ENCODE measurements around the gene ELOVL1. TPM values are rescaled to one million over a fixed set of nuclear protein-coding genes. Genes with fewer than 3 reads are reported as not detected.
"Not testable (repeated sequence)": the region's sequence is repeated elsewhere in the genome, so short reads cannot be mapped to it uniquely, and the experiment has no call there.

ELOVL1 gene
- total RNA-seq, 1 experiment from 2014 or later: 99.9 TPM

DNA sequence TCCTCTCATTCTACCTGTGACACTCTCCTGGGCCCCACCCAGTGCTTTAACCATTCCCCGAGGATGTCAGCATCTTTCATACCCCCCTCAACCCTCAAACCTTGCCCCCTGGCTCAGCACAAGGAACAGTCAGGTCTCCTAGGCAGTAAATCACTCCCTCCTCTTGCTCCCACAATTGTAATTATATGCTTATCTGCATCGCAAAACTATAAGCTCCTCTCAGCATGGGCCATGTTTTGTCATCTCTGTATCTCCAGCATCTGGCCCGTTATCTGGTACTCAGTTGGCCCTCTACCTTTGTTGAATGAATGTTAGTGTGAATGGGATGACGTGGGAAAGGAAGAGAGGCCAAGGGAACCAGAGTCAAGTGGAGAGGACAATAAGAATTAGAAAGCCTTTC is 2.8 kb upstream of the ELOVL1 start:
- Mint-ChIP-seq H3K27ac (ENCODE audit: low read depth, unreplicated experiment) (peak overlapping the region; percentile 24), H3K36me3 (ENCODE audit: insufficient read depth, unreplicated experiment) (peaks cover 7% of the 10 kb centered on the region), H3K4me1 (ENCODE audit: insufficient read depth, unreplicated experiment) (peaks cover 21% of the 10 kb centered on the region), H3K9me3 (ENCODE audit: unreplicated experiment) (no peaks in the 10 kb centered on the region), H3K4me3 (ENCODE audit: unreplicated experiment) (no peak overlapping the region), H3K27me3 (ENCODE audit: insufficient read depth, unreplicated experiment) (no peaks in the 10 kb centered on the region)
- intact Hi-C loops (cut with micrococcal nuclease): no loop called here
- TF ChIP-seq CTCF (IDR thresholded peaks at IDR 0.05; ENCODE audit: unreplicated experiment): no peak
- CTCF ChIA-PET: interaction anchor here (1.0 to 1.8 kb wide), 2 partner anchors 12 to 20 kb away, joined by 3 to 6 read pairs; partner anchors contain the start of genes MED8 and SZT2
- no TSS peak for BruUV-seq (replicated peaks)
- no peak for DNase-seq (ENCODE audit: unreplicated experiment)
- POLR2A ChIA-PET: interaction anchor here (1.3 kb wide), 1 partner anchor 144 kb away, joined by 4 read pairs; no protein-coding TSS in a partner anchor

DNA sequence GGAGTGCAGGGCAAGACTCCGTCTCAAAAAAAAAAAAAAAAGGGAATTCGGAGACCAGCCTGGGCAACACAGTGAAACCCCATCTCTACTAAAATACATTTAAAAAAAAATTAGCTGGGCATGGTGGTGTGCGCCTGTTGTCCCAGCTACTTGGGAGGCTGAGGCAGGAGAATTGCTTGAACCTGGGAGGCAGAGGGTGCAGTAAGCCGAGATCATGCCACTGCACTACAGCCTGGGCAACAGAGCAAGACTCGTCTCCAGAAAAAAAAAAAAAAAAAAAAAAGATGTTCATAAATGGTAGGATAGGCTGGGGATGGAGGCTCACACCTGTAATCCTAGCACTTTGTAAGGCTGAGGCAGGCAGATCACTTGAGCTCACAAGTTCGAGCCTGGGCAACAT is 2.0 kb upstream of the ELOVL1 start:
- H3K27me3 Mint-ChIP-seq (ENCODE audit: insufficient read depth, unreplicated experiment); H3K36me3 Mint-ChIP-seq (ENCODE audit: insufficient read depth, unreplicated experiment); intact Hi-C loops (cut with micrococcal nuclease); H3K4me3 Mint-ChIP-seq (ENCODE audit: unreplicated experiment); DNase-seq (ENCODE audit: unreplicated experiment); BruUV-seq (replicated peaks); H3K9me3 Mint-ChIP-seq (ENCODE audit: unreplicated experiment); H3K27ac Mint-ChIP-seq (ENCODE audit: low read depth, unreplicated experiment): not testable (repeated sequence)
- ChIA-PET CTCF (interaction anchor here (0.7 to 1.0 kb wide), 2 partner anchors 13 to 139 kb away, joined by 3 read pairs; no protein-coding TSS in a partner anchor), POLR2A (interaction anchor here (1.3 to 4.9 kb wide), 2 partner anchors 19 to 143 kb away, joined by 4 to 69 read pairs; partner anchors contain the start of genes MED8 and SZT2)
- peaks cover 28% of the 10 kb centered on the region for H3K4me1 Mint-ChIP-seq (ENCODE audit: insufficient read depth, unreplicated experiment)

- Mint-ChIP-seq H3K27me3 (ENCODE audit: insufficient read depth, unreplicated experiment) (no peaks in the 10 kb centered on the region), H3K27ac (ENCODE audit: low read depth, unreplicated experiment) (peak overlapping the region; percentile 84), H3K4me1 (ENCODE audit: insufficient read depth, unreplicated experiment) (peaks cover 33% of the 10 kb centered on the region), H3K4me3 (ENCODE audit: unreplicated experiment) (peak overlapping the region; percentile 87), H3K9me3 (ENCODE audit: unreplicated experiment) (no peaks in the 10 kb centered on the region), H3K36me3 (ENCODE audit: insufficient read depth, unreplicated experiment) (peaks cover 14% of the 10 kb centered on the region)
- no peak for DNase-seq (ENCODE audit: unreplicated experiment)
- intact Hi-C loops (cut with micrococcal nuclease): loop anchor here (1.0 kb wide), 1 partner anchor 21 kb away; the partner anchor contains the start of genes MED8 and SZT2
- no TSS peak for BruUV-seq (replicated peaks)
- POLR2A ChIA-PET: interaction anchor here (0.6 to 4.9 kb wide), 20 partner anchors 8 to 456 kb away, joined by 3 to 69 read pairs (median 6); partner anchors contain the start of genes C1orf210, CDC20, CFAP57 and EBNA1BP2
- no peak for TF ChIP-seq CTCF (IDR thresholded peaks at IDR 0.05; ENCODE audit: unreplicated experiment)
- CTCF ChIA-PET: interaction anchor here (0.6 to 1.2 kb wide), 6 partner anchors 10 to 298 kb away, joined by 3 to 8 read pairs (median 4); partner anchors contain the start of gene CDC20
Measured at GRCh38 chr1:43368646-43369020, 822 bp upstream of the ELOVL1 start.

DNA sequence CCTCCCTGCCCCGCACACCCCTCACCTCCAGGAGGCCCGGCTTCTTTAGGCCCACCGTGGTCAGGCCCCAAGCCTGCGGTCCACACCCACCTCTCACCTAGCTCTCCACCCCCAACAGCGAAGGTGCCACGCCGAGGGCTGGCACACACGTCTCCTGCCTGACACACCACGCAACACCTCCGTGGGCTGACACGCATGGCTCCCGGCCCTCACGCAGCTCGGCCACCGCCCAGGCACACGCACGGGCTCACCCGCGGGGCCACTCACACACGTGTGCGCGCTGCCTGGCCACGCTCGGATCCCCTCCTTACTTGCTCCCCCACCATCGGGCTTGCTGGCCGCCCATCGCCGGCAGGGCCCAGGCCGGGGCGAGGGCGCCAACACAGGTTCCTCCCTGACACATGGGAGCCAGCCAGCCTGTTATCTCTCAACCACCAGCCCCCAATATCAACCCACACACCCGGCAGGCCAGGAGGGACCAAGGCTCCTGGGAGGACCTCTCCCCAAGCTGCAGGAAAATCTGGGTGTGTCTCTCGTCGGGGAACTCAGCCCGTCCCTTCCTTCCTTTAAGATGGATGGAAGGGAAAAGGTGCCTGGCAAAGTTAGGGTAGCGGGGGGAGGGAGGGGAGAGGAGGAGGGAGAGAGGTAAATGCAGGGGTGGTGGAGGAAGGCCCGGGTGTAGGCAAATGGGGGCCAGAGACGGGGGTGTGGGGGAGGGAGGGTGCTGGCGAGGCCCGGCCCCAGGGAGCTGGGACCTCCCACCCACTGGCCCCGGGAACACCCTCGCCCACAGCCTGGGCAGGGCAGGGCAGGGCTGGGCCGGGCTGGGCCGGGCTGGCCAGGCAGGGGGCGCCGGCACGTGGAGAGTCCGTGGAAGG is 546 bp downstream of the ELOVL1 start:
- Mint-ChIP-seq H3K9me3 (ENCODE audit: unreplicated experiment) (no peaks in the 10 kb centered on the region), H3K36me3 (ENCODE audit: insufficient read depth, unreplicated experiment) (peaks cover 26% of the 10 kb centered on the region), H3K4me1 (ENCODE audit: insufficient read depth, unreplicated experiment) (peaks cover 33% of the 10 kb centered on the region), H3K27me3 (ENCODE audit: insufficient read depth, unreplicated experiment) (no peaks in the 10 kb centered on the region), H3K27ac (ENCODE audit: low read depth, unreplicated experiment) (peak overlapping the region; percentile 84), H3K4me3 (ENCODE audit: unreplicated experiment) (peak overlapping the region; percentile 87)
- intact Hi-C loops (cut with micrococcal nuclease): no loop called here
- BruUV-seq (replicated peaks): TSS peak; percentile 43
- peak; percentile 79 for DNase-seq (ENCODE audit: unreplicated experiment)
- no peak for TF ChIP-seq CTCF (IDR thresholded peaks at IDR 0.05; ENCODE audit: unreplicated experiment)
- POLR2A ChIA-PET: interaction anchor here (0.6 to 4.9 kb wide), 18 partner anchors 9 to 344 kb away, joined by 3 to 69 read pairs (median 4); partner anchors contain the start of genes C1orf210, CDC20, MED8 and SZT2
- CTCF ChIA-PET: interaction anchor here (0.6 to 1.3 kb wide), 5 partner anchors 9 to 604 kb away, joined by 3 to 5 read pairs (median 3); partner anchors contain the start of genes CDC20 and MED8

Data from MCF 10A (cell line).